HepG2 (cell line): Measurements from ENCODE around the gene COL2A1.

Experiments used
- AFF4 ChIP-seq: sonication (generic); formaldehyde crosslinking; IDR thresholded peaks from 2 replicates; pipeline ENCODE4 v1.4.0; 2020; ENCODE audit warnings: missing genetic modification reagents
- FOSL1 ChIP-seq: sonication (generic); formaldehyde crosslinking; IDR thresholded peaks from 2 replicates; pipeline ENCODE4 v1.9.0; 2021; ENCODE audit warnings: missing genetic modification reagents, borderline replicate concordance
- IRF2 ChIP-seq: IDR thresholded peaks from 2 replicates; pipeline ENCODE4 v1.6.1; 2018; ENCODE audit warnings: missing genetic modification reagents, missing compliant biosample characterization
- ZNF335 ChIP-seq: sonication (generic); formaldehyde crosslinking; IDR thresholded peaks from 2 replicates; pipeline ENCODE4 v1.4.0; 2020; ENCODE audit warnings: missing genetic modification reagents

- TF ChIP-seq AFF4 (CRISPR knock-in tag): no peak
- no peak for TF ChIP-seq FOSL1 (CRISPR knock-in tag)
- no peak for TF ChIP-seq ZNF335
- no peak for TF ChIP-seq IRF2
Observed at GRCh38 chr12:47991106-47992061, 12.9 kb downstream of the COL2A1 start.
